Activated B cell treated with CpG ODN at 0.5 μM for 24 hours (primary cell): Measurements from ENCODE around the gene DSP. TPM values are rescaled to one million over a fixed set of nuclear protein-coding genes. Genes with fewer than 3 reads are reported as not detected.

Experiments used
- ATAC-seq: fragments of 200-7000 bp; cut with Tn5 transposase; one replicate; pipeline ENCODE4 v1.10.0; 2021; ENCODE audit warnings: low read depth, mild to moderate bottlenecking, moderate library complexity
- CTCF ChIA-PET: fragments of 350-600 bp; sonication (Branson Sonifier 250); formaldehyde crosslinking; loops from one replicate; lab custom pipeline; 2021; ENCODE audit warnings: antibody characterized with exemption; lab: Charles Lee
- POLR2A ChIA-PET: fragments of 350-600 bp; sonication (Branson Sonifier 250); formaldehyde crosslinking; loops from one replicate; lab custom pipeline; 2021; ENCODE audit warnings: antibody characterized with exemption; lab: Charles Lee
- DNase-seq: peaks from one replicate; pipeline ENCODE4 v3.0.0; 2022
- H3K27ac Mint-ChIP-seq: one replicate; pipeline ENCODE4 v1.8.0; 2020; ENCODE audit warnings: mixed read lengths
- H3K27me3 Mint-ChIP-seq: one replicate; pipeline ENCODE4 v1.8.0; 2021; ENCODE audit warnings: mixed read lengths
- H3K36me3 Mint-ChIP-seq: one replicate; pipeline ENCODE4 v1.8.0; 2021; ENCODE audit warnings: low read depth, mixed read lengths
- H3K4me1 Mint-ChIP-seq: one replicate; pipeline ENCODE4 v1.8.0; 2021; ENCODE audit warnings: mixed read lengths
- H3K4me3 Mint-ChIP-seq: one replicate; pipeline ENCODE4 v1.8.0; 2020; ENCODE audit warnings: mild to moderate bottlenecking, mixed read lengths
- H3K9me3 Mint-ChIP-seq: one replicate; pipeline ENCODE4 v1.8.0; 2020; ENCODE audit warnings: mixed read lengths
- CTCF ChIP-seq: fragments of 200-600 bp; IDR thresholded peaks from one replicate; pipeline ENCODE4 v1.8.0; 2022; ENCODE audit warnings: antibody characterized with exemption, mild to moderate bottlenecking
- intact Hi-C: fragments of 100-400 bp; cut with micrococcal nuclease; formaldehyde crosslinking; loops from one replicate; pipeline ENCODE4 v1.15.1; 2024
- total RNA-seq: library from RNA; stranded (reverse); gene quantifications from 2 replicates; pipeline ENCODE4 v1.2.3, GENCODE V29; 2022

DSP gene, protein sequence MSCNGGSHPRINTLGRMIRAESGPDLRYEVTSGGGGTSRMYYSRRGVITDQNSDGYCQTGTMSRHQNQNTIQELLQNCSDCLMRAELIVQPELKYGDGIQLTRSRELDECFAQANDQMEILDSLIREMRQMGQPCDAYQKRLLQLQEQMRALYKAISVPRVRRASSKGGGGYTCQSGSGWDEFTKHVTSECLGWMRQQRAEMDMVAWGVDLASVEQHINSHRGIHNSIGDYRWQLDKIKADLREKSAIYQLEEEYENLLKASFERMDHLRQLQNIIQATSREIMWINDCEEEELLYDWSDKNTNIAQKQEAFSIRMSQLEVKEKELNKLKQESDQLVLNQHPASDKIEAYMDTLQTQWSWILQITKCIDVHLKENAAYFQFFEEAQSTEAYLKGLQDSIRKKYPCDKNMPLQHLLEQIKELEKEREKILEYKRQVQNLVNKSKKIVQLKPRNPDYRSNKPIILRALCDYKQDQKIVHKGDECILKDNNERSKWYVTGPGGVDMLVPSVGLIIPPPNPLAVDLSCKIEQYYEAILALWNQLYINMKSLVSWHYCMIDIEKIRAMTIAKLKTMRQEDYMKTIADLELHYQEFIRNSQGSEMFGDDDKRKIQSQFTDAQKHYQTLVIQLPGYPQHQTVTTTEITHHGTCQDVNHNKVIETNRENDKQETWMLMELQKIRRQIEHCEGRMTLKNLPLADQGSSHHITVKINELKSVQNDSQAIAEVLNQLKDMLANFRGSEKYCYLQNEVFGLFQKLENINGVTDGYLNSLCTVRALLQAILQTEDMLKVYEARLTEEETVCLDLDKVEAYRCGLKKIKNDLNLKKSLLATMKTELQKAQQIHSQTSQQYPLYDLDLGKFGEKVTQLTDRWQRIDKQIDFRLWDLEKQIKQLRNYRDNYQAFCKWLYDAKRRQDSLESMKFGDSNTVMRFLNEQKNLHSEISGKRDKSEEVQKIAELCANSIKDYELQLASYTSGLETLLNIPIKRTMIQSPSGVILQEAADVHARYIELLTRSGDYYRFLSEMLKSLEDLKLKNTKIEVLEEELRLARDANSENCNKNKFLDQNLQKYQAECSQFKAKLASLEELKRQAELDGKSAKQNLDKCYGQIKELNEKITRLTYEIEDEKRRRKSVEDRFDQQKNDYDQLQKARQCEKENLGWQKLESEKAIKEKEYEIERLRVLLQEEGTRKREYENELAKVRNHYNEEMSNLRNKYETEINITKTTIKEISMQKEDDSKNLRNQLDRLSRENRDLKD (N-terminal part only)
- 0.02 TPM in 2 replicates for total RNA-seq

GRCh38 chr6:7541175-7542064 is at the start of gene DSP:
TSS of gene DSP (plus strand) at chr6:7541671. CDS start at chr6:7541916, 245 bp downstream.
- intact Hi-C loops = loop anchor here (2.0 kb wide), 1 partner anchor 49 kb away; the partner anchor contains the start of gene SNRNP48
- H3K36me3 Mint-ChIP-seq = no peaks in the 10 kb centered on the region
- POLR2A ChIA-PET = no interaction called here
- peaks cover 13% of the 10 kb centered on the region for H3K4me1 Mint-ChIP-seq
- no peaks in the 10 kb centered on the region for H3K9me3 Mint-ChIP-seq
- peaks cover 58% of the 10 kb centered on the region for H3K27me3 Mint-ChIP-seq
- H3K4me3 Mint-ChIP-seq = peak within 1 kb of the TSS; percentile 81
- no peak within 1 kb of the TSS for H3K27ac Mint-ChIP-seq
- DNase-seq (peak; percentile 35), ATAC-seq (peak; percentile 76)
- CTCF ChIA-PET = no interaction called here
- no peak for TF ChIP-seq CTCF

DNA sequence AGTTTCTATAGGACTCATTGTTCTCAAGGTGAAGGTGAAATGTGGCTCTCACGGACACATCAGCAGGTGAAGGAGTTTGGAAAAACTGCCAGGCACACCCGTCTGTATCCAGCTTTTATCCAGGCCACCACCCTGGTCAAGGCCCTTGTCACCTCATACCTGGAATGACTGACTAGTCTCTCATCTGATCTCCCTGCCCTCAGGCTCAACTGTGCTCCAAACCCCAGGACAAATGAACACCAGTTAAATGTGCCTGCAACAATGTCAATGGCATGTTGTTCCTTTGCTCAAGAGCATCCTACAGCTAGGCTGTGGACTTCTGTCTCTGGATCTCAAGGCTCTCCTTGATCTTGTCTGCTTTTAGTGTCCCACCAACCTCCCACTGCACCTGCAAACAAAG is 47.6 kb upstream of the DSP start:
- Mint-ChIP-seq H3K36me3 (no peaks in the 10 kb centered on the region), H3K27ac (no peak overlapping the region), H3K9me3 (no peaks in the 10 kb centered on the region), H3K4me1 (no peaks in the 10 kb centered on the region), H3K27me3 (peaks cover 26% of the 10 kb centered on the region), H3K4me3 (no peak overlapping the region)
- POLR2A ChIA-PET = no interaction called here
- CTCF ChIA-PET = no interaction called here
- ATAC-seq (no peak), DNase-seq (no peak)
- intact Hi-C loops = no loop called here
- no peak for TF ChIP-seq CTCF

DNA sequence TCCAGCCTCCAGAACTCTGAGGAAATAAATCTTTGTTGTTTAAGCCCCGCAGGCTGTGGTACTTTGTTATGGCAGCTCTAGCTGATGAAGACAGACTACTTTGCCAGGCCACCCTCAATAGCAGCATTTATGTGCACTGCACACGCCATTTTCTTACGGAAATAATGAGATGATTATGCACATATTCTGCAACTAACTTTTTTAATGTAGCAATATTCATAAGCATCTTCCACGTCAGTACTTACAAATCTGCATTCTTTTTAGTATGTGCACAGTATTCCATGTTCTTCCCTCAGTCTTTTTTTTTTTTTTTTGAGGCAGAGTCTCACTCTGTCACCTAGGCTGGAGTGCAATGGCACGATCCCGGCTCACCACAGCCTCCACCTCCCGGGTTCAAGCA is 46.8 kb upstream of the DSP start:
- H3K9me3 Mint-ChIP-seq = no peaks in the 10 kb centered on the region

More for the DNA sequence above, 46.8 kb upstream of the DSP start:
- H3K27me3 Mint-ChIP-seq = peaks cover 24% of the 10 kb centered on the region
- DNase-seq (no peak), ATAC-seq (no peak)
- TF ChIP-seq CTCF = no peak
- H3K4me1 Mint-ChIP-seq = no peaks in the 10 kb centered on the region
- ChIA-PET POLR2A (no interaction called here), CTCF (no interaction called here)
- no peaks in the 10 kb centered on the region for H3K36me3 Mint-ChIP-seq
- H3K27ac Mint-ChIP-seq = no peak overlapping the region
- intact Hi-C loops = no loop called here
- H3K4me3 Mint-ChIP-seq = no peak overlapping the region
